Dendritic cell treated with granulocyte-macrophage colony-stimulating factor and Interleukin-4, amounts not matched to agents 40 ng/mL and 50 ng/mL, for 4 days (primary cell): ENCODE measurements around the gene PALLD.

Experiments
- H3K27ac Mint-ChIP-seq: one replicate; pipeline ENCODE4 v1.8.0; 2022; ENCODE audit warnings: mild to moderate bottlenecking, mixed read lengths
- H3K27me3 Mint-ChIP-seq: one replicate; pipeline ENCODE4 v1.8.0; 2022; ENCODE audit warnings: mild to moderate bottlenecking, mixed read lengths
- H3K36me3 Mint-ChIP-seq: one replicate; pipeline ENCODE4 v1.8.0; 2022; ENCODE audit warnings: low read depth, mixed read lengths
- H3K4me1 Mint-ChIP-seq: one replicate; pipeline ENCODE4 v1.8.0; 2022; ENCODE audit warnings: low read depth, mixed read lengths
- H3K4me3 Mint-ChIP-seq: one replicate; pipeline ENCODE4 v1.8.0; 2022; ENCODE audit warnings: mild to moderate bottlenecking, moderate library complexity, mixed read lengths
- H3K9me3 Mint-ChIP-seq: one replicate; pipeline ENCODE4 v1.8.0; 2022; ENCODE audit warnings: mixed read lengths
- intact Hi-C: fragments of 100-400 bp; cut with micrococcal nuclease; formaldehyde crosslinking; loops from one replicate; pipeline ENCODE4 v1.15.0; 2022

PALLD gene

GRCh38 chr4:168833881-168834280, 337.0 kb downstream of the PALLD start:
- peak overlapping the region; percentile 92 for H3K27ac Mint-ChIP-seq
- peaks cover 59% of the 10 kb centered on the region for H3K4me1 Mint-ChIP-seq
- no peaks in the 10 kb centered on the region for H3K9me3 Mint-ChIP-seq
- intact Hi-C loops: loop anchor here (2.0 to 5.0 kb wide), 3 partner anchors 37 to 123 kb away; no protein-coding TSS in a partner anchor
- peaks cover 62% of the 10 kb centered on the region for H3K36me3 Mint-ChIP-seq
- peak overlapping the region; percentile 77 for H3K4me3 Mint-ChIP-seq
- peaks cover 47% of the 10 kb centered on the region for H3K27me3 Mint-ChIP-seq

DNA sequence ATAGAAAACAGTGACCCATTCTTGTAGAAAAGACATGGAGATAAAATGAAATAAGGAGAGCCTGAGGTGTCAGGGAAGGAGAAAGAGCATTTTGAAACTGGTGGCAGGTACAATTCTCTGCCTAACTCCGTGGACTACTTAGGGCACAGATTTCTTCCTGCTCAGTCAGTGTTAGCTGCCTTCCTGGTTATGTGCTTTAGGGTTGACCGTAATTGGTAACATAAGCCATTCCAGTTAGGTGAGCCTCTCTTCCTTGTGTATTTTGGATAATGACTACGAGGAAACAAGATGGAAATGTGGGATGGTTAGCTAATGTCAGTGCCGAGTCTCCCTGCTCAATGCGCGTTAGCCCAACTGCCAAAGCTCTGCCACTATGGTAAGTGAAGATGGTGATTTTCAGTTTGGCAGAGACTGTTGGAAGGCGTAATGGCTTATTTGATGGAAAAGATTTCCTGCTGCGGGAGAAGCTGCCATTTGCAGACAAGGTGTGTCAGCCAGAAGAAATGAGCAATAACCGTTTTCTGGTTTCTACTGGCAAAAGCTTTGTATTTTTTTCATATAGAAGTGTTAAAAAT, 339.1 kb downstream of the PALLD start:
- H3K36me3 Mint-ChIP-seq: peaks cover 72% of the 10 kb centered on the region
- no peak overlapping the region for H3K4me3 Mint-ChIP-seq
- peaks cover 49% of the 10 kb centered on the region for H3K27me3 Mint-ChIP-seq
- intact Hi-C loops: no loop called here
- no peak overlapping the region for H3K27ac Mint-ChIP-seq
- peaks cover 59% of the 10 kb centered on the region for H3K4me1 Mint-ChIP-seq
- no peaks in the 10 kb centered on the region for H3K9me3 Mint-ChIP-seq

GRCh38 chr4:168836490-168836889, 339.6 kb downstream of the PALLD start:
- Mint-ChIP-seq H3K4me1 (peaks cover 55% of the 10 kb centered on the region), H3K36me3 (peaks cover 72% of the 10 kb centered on the region), H3K27me3 (peaks cover 49% of the 10 kb centered on the region), H3K4me3 (no peak overlapping the region), H3K9me3 (no peaks in the 10 kb centered on the region), H3K27ac (no peak overlapping the region)
- intact Hi-C loops: no loop called here

GRCh38 chr4:168837922-168838321, 341.1 kb downstream of the PALLD start:
- Mint-ChIP-seq H3K4me3 (no peak overlapping the region), H3K27ac (no peak overlapping the region), H3K27me3 (peaks cover 43% of the 10 kb centered on the region), H3K4me1 (peaks cover 50% of the 10 kb centered on the region), H3K9me3 (no peaks in the 10 kb centered on the region), H3K36me3 (peaks cover 70% of the 10 kb centered on the region)
- intact Hi-C loops: no loop called here

DNA sequence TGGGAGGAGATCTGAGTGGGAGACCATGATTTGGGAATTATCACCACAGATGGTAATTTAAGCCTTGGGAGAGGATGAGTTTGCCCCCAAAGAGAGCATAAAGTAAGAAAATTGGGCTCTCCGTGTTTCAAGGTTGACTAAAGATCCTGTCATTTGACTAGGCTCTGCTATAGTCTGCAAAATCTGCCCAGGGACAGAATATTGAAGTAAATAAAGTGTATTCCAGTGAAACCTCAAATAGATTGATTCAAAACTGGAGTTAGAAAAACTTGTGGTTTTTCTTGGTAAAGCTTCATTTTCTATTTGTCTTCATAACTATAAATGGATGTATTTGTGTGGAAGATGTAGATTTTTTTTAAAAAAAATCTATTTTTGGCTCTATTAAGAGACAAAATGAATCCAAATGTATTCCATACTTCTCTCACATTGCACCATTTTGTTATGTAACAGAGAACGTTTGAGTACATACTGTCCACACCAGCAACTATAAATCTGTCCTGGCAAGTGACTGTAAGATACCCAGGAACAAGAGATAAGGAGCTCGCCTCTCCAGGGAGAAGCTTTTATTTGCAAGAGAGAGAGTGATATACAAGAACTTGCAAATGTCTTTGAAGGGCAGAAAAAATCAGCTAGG, 343.0 kb downstream of the PALLD start:
- H3K9me3 Mint-ChIP-seq: no peaks in the 10 kb centered on the region
- peaks cover 76% of the 10 kb centered on the region for H3K36me3 Mint-ChIP-seq
- peaks cover 39% of the 10 kb centered on the region for H3K27me3 Mint-ChIP-seq
- no peak overlapping the region for H3K4me3 Mint-ChIP-seq
- H3K4me1 Mint-ChIP-seq: peaks cover 41% of the 10 kb centered on the region
- intact Hi-C loops: no loop called here
- H3K27ac Mint-ChIP-seq: no peak overlapping the region

DNA sequence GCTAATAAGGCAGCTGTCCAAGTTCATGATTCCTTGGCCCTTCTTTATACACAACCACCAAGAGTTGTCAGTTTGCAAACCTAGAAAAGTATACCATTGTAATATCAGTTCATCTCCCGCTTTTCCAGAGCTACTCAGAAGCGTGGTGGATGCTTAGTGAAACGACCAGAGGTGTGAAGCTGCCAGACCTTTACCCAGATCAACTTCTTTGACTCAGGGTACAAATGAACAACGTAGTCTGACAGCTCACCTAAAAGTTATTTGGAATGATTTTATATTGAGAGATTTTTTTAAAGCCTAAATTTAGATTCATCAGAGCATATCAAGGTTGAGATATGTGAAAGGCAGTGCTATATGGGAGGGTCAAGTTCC, 343.5 kb downstream of the PALLD start:
- Mint-ChIP-seq H3K27ac (no peak overlapping the region), H3K36me3 (peaks cover 75% of the 10 kb centered on the region), H3K4me1 (peaks cover 38% of the 10 kb centered on the region), H3K4me3 (no peak overlapping the region), H3K27me3 (peaks cover 37% of the 10 kb centered on the region), H3K9me3 (no peaks in the 10 kb centered on the region)
- intact Hi-C loops: no loop called here

GRCh38 chr4:168841000-168841671, 344.3 kb downstream of the PALLD start:
- Mint-ChIP-seq H3K27me3 (peaks cover 29% of the 10 kb centered on the region), H3K4me1 (peaks cover 35% of the 10 kb centered on the region), H3K9me3 (no peaks in the 10 kb centered on the region), H3K36me3 (peaks cover 67% of the 10 kb centered on the region), H3K27ac (no peak overlapping the region), H3K4me3 (no peak overlapping the region)
- intact Hi-C loops: no loop called here

GRCh38 chr4:168841672-168842019, 344.8 kb downstream of the PALLD start:
- Mint-ChIP-seq H3K4me3 (no peak overlapping the region), H3K27ac (no peak overlapping the region), H3K4me1 (peaks cover 35% of the 10 kb centered on the region), H3K9me3 (no peaks in the 10 kb centered on the region), H3K36me3 (peaks cover 62% of the 10 kb centered on the region), H3K27me3 (peaks cover 27% of the 10 kb centered on the region)
- intact Hi-C loops: no loop called here

DNA sequence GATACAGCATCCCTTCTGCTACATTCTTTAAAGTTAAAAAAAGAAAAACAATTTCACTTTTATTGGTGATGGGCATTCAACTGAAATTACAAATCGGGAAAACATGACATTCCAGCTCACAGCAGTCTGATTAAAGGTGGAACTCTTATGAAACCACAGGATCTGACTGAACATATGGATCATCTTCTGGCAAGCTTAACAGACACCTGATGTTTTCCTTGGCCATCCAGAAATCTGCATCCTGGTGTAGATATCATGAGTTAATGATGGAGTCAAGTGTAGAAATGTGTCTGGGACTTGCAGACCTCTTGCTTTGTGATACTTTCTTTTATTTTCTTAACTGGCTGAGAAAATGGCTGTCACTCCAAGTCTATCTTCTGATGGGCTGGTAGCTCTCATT, 345.3 kb downstream of the PALLD start:
- H3K4me1 Mint-ChIP-seq: peaks cover 30% of the 10 kb centered on the region
- H3K36me3 Mint-ChIP-seq: peaks cover 57% of the 10 kb centered on the region
- H3K27me3 Mint-ChIP-seq: peaks cover 22% of the 10 kb centered on the region
- no peak overlapping the region for H3K27ac Mint-ChIP-seq
- intact Hi-C loops: no loop called here
- no peaks in the 10 kb centered on the region for H3K9me3 Mint-ChIP-seq
- no peak overlapping the region for H3K4me3 Mint-ChIP-seq

GRCh38 chr4:168843635-168844034, 346.8 kb downstream of the PALLD start:
- intact Hi-C loops: no loop called here
- Mint-ChIP-seq H3K36me3 (peaks cover 42% of the 10 kb centered on the region), H3K27ac (no peak overlapping the region), H3K4me1 (peaks cover 27% of the 10 kb centered on the region), H3K9me3 (no peaks in the 10 kb centered on the region), H3K4me3 (no peak overlapping the region), H3K27me3 (peaks cover 13% of the 10 kb centered on the region)

- no peak overlapping the region for H3K4me3 Mint-ChIP-seq
- intact Hi-C loops: loop anchor here (5.0 kb wide), 1 partner anchor 38 kb away; no protein-coding TSS in a partner anchor
- H3K27me3 Mint-ChIP-seq: peaks cover 12% of the 10 kb centered on the region
- H3K36me3 Mint-ChIP-seq: peaks cover 34% of the 10 kb centered on the region
- peak overlapping the region; percentile 28 for H3K27ac Mint-ChIP-seq
- H3K9me3 Mint-ChIP-seq: no peaks in the 10 kb centered on the region
- peaks cover 29% of the 10 kb centered on the region for H3K4me1 Mint-ChIP-seq
These were observed 347.6 kb downstream of the PALLD start for GRCh38 chr4:168844353-168845049.

GRCh38 chr4:168845897-168846296, 349.0 kb downstream of the PALLD start:
- no peak overlapping the region for H3K27ac Mint-ChIP-seq
- H3K4me3 Mint-ChIP-seq: no peak overlapping the region
- H3K27me3 Mint-ChIP-seq: peaks cover 13% of the 10 kb centered on the region
- intact Hi-C loops: loop anchor here (5.0 kb wide), 1 partner anchor 36 kb away; no protein-coding TSS in a partner anchor
- peaks cover 28% of the 10 kb centered on the region for H3K4me1 Mint-ChIP-seq
- H3K36me3 Mint-ChIP-seq: peaks cover 43% of the 10 kb centered on the region
- no peaks in the 10 kb centered on the region for H3K9me3 Mint-ChIP-seq

DNA sequence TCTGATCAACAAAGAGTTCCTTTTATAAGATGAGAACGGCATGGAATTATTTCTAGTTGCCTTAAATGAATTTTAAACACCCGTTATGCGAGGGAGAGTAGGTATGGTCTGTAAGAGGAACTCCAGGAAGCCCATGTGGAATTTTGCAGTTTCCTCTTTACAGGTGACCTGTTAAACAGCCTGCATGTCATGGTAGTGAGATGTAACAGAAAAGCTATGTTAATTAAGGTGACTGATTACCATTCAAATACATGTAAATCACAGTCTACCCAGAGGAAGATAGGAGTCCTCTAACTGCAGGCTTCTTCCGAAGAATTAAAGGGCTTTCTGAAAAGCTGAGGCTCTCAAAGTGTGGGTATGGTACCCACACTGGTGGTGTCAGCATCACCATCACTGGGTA, 349.6 kb downstream of the PALLD start:
- no peak overlapping the region for H3K4me3 Mint-ChIP-seq
- H3K4me1 Mint-ChIP-seq: peaks cover 31% of the 10 kb centered on the region
- peaks cover 48% of the 10 kb centered on the region for H3K36me3 Mint-ChIP-seq
- H3K27me3 Mint-ChIP-seq: peaks cover 15% of the 10 kb centered on the region
- intact Hi-C loops: loop anchor here (5.0 kb wide), 1 partner anchor 36 kb away; no protein-coding TSS in a partner anchor
- no peak overlapping the region for H3K27ac Mint-ChIP-seq
- H3K9me3 Mint-ChIP-seq: no peaks in the 10 kb centered on the region
